Type B pancreatic cell (in vitro differentiated cells): ENCODE results near the gene INSM1. TPM values are rescaled to one million over a fixed set of nuclear protein-coding genes. Genes with fewer than 3 reads are reported as not detected.

Experiments used
- DNase-seq: peaks from one replicate; pipeline ENCODE4 v3.0.0; 2021; ENCODE audit warnings: mixed read lengths; ENCODE audit not compliant: unreplicated experiment; ENCODE audit errors: extremely low spot score
- H3K27ac Mint-ChIP-seq: 2 replicates; pipeline ENCODE4 v1.8.0; 2021; ENCODE audit warnings: mild to moderate bottlenecking, mixed read lengths
- H3K27me3 Mint-ChIP-seq: 2 replicates; pipeline ENCODE4 v1.8.0; 2021; ENCODE audit warnings: mixed read lengths
- H3K36me3 Mint-ChIP-seq: 2 replicates; pipeline ENCODE4 v1.8.0; 2021; ENCODE audit warnings: mixed read lengths
- H3K4me1 Mint-ChIP-seq: one replicate; pipeline ENCODE4 v1.8.0; 2021; ENCODE audit warnings: mixed read lengths; ENCODE audit not compliant: unreplicated experiment
- H3K4me3 Mint-ChIP-seq: 2 replicates; pipeline ENCODE4 v1.8.0; 2021; ENCODE audit warnings: mild to moderate bottlenecking, mixed read lengths
- H3K9me3 Mint-ChIP-seq: 2 replicates; pipeline ENCODE4 v1.8.0; 2021; ENCODE audit warnings: mixed read lengths
- total RNA-seq: library from RNA; stranded (reverse); gene quantifications from 2 replicates; pipeline ENCODE4 v1.2.1, GENCODE V29; 2021; ENCODE audit warnings: low replicate concordance
- TF ChIP-seq, protein P1 (sequence below): fragments of 200-600 bp; sonication (generic); conservative IDR thresholded peaks from 2 replicates; pipeline ENCODE4 v1.5.0; 2021; ENCODE audit warnings: antibody characterized with exemption, mild to moderate bottlenecking

INSM1 gene
- total RNA-seq, 1 donor from 2014 or later, result 36.0 TPM

DNA sequence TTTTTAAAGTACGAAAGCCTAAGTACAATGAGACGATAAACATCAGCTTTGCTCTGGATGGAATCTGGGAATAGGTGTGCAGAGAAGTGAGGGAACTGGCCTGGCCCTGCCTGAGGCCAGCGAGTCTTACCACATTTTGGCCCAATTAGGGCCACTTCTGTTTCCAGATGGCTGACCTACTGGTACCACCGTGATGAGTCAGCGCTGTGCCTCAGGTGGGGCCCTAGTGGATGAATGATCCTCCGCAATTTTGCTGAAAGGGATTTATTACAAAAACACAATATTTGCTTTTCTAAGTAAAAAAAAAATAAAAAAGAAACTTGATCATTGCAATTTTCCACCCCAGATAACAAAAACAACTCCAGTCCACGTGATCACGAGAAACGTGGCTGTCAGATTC is 22.5 kb downstream of the INSM1 start:
- H3K9me3 Mint-ChIP-seq, result no peaks in the 10 kb centered on the region
- TF ChIP-seq, protein P1, sequence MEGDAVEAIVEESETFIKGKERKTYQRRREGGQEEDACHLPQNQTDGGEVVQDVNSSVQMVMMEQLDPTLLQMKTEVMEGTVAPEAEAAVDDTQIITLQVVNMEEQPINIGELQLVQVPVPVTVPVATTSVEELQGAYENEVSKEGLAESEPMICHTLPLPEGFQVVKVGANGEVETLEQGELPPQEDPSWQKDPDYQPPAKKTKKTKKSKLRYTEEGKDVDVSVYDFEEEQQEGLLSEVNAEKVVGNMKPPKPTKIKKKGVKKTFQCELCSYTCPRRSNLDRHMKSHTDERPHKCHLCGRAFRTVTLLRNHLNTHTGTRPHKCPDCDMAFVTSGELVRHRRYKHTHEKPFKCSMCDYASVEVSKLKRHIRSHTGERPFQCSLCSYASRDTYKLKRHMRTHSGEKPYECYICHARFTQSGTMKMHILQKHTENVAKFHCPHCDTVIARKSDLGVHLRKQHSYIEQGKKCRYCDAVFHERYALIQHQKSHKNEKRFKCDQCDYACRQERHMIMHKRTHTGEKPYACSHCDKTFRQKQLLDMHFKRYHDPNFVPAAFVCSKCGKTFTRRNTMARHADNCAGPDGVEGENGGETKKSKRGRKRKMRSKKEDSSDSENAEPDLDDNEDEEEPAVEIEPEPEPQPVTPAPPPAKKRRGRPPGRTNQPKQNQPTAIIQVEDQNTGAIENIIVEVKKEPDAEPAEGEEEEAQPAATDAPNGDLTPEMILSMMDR, result no peak
- H3K36me3 Mint-ChIP-seq, result no peaks in the 10 kb centered on the region
- DNase-seq, result no peak
- no peaks in the 10 kb centered on the region for H3K27me3 Mint-ChIP-seq
- peaks cover 14% of the 10 kb centered on the region for H3K4me1 Mint-ChIP-seq
- no peak overlapping the region for H3K27ac Mint-ChIP-seq
- H3K4me3 Mint-ChIP-seq, result no peak overlapping the region

DNA sequence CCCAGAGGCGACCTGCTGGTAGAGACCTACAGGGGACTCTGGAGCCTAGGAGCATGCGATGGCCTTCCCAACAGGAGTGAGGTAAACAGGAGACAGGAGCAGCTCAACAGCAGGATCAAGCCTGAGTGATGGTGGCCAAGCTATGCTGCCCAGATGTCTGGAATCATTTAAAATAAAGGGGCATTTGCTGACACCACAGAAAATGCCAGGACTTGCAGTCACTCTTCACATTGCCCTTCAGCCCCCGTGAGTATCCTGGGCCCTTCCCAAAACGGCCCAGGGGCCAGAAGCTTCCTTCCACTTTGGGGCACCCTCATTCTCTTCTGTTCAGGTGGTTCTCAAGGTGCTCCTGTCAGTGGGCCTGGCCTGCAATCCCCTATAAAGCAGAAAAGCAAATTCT is 23.2 kb downstream of the INSM1 start:
- no peak for DNase-seq
- H3K27me3 Mint-ChIP-seq, result no peaks in the 10 kb centered on the region

DNA sequence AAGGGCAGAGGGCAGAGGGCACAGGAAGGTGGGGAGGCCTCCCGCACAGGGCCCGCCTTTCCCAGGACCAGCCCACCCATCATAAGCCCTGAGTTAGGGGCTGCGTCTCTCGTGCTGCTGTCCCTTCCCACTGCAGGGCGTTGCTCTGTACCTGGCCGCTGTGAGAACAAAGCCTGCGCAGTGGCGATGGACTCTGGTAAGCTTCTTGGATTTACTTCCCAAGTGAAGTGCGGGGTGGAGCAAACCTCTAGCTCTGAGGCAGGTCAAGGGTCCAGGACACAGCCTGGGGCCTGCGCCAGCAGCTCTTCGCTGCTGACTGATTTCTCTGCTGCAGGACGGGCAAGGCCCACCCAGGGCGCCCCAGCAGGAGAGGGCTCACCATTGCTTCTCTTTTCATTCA is 23.9 kb downstream of the INSM1 start:
- no peak overlapping the region for H3K27ac Mint-ChIP-seq
- no peak for DNase-seq
- no peaks in the 10 kb centered on the region for H3K36me3 Mint-ChIP-seq
- H3K27me3 Mint-ChIP-seq, result no peaks in the 10 kb centered on the region
- H3K4me1 Mint-ChIP-seq, result peaks cover 14% of the 10 kb centered on the region
- H3K4me3 Mint-ChIP-seq, result no peak overlapping the region
- H3K9me3 Mint-ChIP-seq, result no peaks in the 10 kb centered on the region
- TF ChIP-seq, protein P1, result no peak

More for the DNA sequence above, 23.2 kb downstream of the INSM1 start:
- no peaks in the 10 kb centered on the region for H3K9me3 Mint-ChIP-seq
- TF ChIP-seq, protein P1, result no peak
- no peak overlapping the region for H3K4me3 Mint-ChIP-seq
- peaks cover 14% of the 10 kb centered on the region for H3K4me1 Mint-ChIP-seq
- no peak overlapping the region for H3K27ac Mint-ChIP-seq
- no peaks in the 10 kb centered on the region for H3K36me3 Mint-ChIP-seq

DNA sequence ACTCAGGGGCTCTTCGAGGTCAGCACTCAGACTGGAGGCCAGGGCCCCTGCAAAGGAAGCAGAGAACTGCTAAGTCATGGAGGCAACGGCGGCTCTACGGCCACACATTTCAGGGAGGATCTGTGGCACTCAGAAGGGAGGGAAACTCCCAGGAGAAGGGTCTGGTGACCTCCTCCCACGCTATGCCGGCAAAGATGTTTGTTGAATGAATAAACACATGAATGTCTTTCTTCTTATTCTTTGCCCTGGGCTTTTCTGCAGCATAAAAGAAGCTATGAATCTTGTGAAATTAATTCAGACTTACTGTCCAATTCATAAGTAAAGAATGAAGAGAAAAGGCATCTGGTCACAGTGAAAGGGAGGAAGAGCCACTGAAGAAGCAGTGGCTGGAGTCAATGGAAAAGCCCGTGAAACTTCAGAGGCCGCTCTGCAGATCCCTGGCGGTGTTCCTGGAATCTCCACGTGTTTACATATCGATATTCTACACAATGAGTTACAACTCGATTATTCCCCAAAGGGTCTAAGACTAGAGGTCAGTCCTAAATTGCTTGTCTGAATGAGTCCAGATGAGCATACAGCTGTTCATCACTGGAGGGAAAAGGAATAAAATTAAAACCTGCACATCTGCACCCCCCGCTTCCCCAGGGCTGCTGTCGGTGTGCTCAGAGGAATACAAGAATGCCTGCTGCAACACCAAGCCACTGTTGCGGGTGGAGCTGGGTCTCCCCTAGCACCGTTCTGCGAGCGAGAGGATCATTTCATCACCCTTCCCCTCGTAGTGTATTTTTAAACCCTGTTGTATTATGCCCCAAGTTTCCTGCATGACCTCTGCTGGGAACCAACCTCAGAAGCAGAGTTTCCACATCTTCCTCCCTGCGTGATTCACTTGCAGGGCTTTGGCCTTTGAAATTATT is 25.6 kb downstream of the INSM1 start:
- Mint-ChIP-seq H3K27ac (no peak overlapping the region), H3K9me3 (no peaks in the 10 kb centered on the region), H3K27me3 (no peaks in the 10 kb centered on the region), H3K4me1 (peaks cover 14% of the 10 kb centered on the region), H3K36me3 (no peaks in the 10 kb centered on the region), H3K4me3 (no peak overlapping the region)
- DNase-seq, result no peak
- TF ChIP-seq, protein P1, result no peak

DNA sequence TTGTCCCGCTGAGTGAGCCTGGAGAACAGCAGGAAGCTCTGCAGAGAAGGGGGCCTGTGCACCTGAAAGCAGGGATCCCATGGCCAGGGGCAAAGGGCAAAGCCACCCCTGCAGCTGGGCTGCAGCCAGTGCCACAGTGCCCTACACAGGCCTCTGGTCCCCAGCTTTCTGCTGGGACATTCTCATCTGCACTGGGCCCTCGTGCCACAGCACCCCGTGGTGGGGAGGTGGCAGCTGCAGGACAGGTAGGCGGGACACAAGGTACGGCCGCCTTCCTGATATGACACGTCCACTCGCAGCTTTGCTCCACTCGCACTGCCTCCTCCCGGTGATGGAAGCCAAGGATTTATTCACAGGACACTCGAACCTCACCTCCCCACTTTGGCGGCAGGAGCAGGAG is 27.2 kb downstream of the INSM1 start:
- no peak overlapping the region for H3K27ac Mint-ChIP-seq
- TF ChIP-seq, protein P1, result no peak
- no peak overlapping the region for H3K4me3 Mint-ChIP-seq
- H3K9me3 Mint-ChIP-seq, result no peaks in the 10 kb centered on the region
- H3K27me3 Mint-ChIP-seq, result no peaks in the 10 kb centered on the region
- DNase-seq, result no peak
- no peaks in the 10 kb centered on the region for H3K36me3 Mint-ChIP-seq
- peaks cover 20% of the 10 kb centered on the region for H3K4me1 Mint-ChIP-seq
